ENCODE results near the gene PDE7B. TPM values are rescaled to one million over a fixed set of nuclear protein-coding genes. Genes with fewer than 3 reads are reported as not detected.

PDE7B gene
- total and polyA plus RNA-seq, 2 donors from 2014 or later: 4.6 to 15.4 TPM

- no peak overlapping the region for H3K27ac ChIP-seq (ENCODE audit: low read depth in 2 of 2, low read length in 2 of 2)
- no peak overlapping the region for H3K9ac ChIP-seq (ENCODE audit: low read length in 3 of 3)
- no peak overlapping the region for H3K4me3 ChIP-seq (ENCODE audit: low read length in 3 of 3)
- DNase-seq (no peak), FAIRE-seq (no peak)
- H3K27me3 ChIP-seq (ENCODE audit: control insufficient read depth, insufficient read depth, low read length): no peaks in the 10 kb centered on the region
- intact Hi-C loops (cut with DNase I): no loop called here
- H3K36me3 ChIP-seq (ENCODE audit: control insufficient read depth in 2 of 3, insufficient read depth in 3 of 3, low read length in 3 of 3): no peaks in the 10 kb centered on the region
- TF ChIP-seq CTCF (IDR thresholded peaks at IDR 0.05; ENCODE audit: borderline replicate concordance, extremely low read depth, insufficient read depth): no peak
- peaks cover 0 to 15% (median 6%) of the 10 kb centered on the region in 3 donors for H3K4me1 ChIP-seq (ENCODE audit: control insufficient read depth in 2 of 3, insufficient read depth in 2 of 3, low read depth in 1 of 3, low read length in 3 of 3)
- no peaks in the 10 kb centered on the region for H3K9me3 ChIP-seq (ENCODE audit: control insufficient read depth in 2 of 3, insufficient read depth in 1 of 3, low read length in 3 of 3)
These were observed 211.6 kb downstream of the PDE7B start for GRCh38 chr6:136063096-136063495.

- H3K4me1 ChIP-seq (ENCODE audit: control insufficient read depth in 2 of 3, insufficient read depth in 2 of 3, low read depth in 1 of 3, low read length in 3 of 3): peaks cover 0 to 16% (median 9%) of the 10 kb centered on the region in 3 donors
- no peak overlapping the region for H3K9ac ChIP-seq (ENCODE audit: low read length in 3 of 3)
- no peak overlapping the region for H3K4me3 ChIP-seq (ENCODE audit: low read length in 3 of 3)
- TF ChIP-seq CTCF (IDR thresholded peaks at IDR 0.05; ENCODE audit: borderline replicate concordance, extremely low read depth, insufficient read depth): no peak
- no peaks in the 10 kb centered on the region for H3K9me3 ChIP-seq (ENCODE audit: control insufficient read depth in 2 of 3, insufficient read depth in 1 of 3, low read length in 3 of 3)
- peak overlapping the region in 1 of 2 donors; percentile 3 for H3K27ac ChIP-seq (ENCODE audit: low read depth in 2 of 2, low read length in 2 of 2)
- DNase-seq (no peak), FAIRE-seq (no peak)
- intact Hi-C loops (cut with DNase I): no loop called here
- H3K36me3 ChIP-seq (ENCODE audit: control insufficient read depth in 2 of 3, insufficient read depth in 3 of 3, low read length in 3 of 3): no peaks in the 10 kb centered on the region
- H3K27me3 ChIP-seq (ENCODE audit: control insufficient read depth, insufficient read depth, low read length): no peaks in the 10 kb centered on the region
These were observed 214.5 kb downstream of the PDE7B start for GRCh38 chr6:136066005-136066404.

GRCh38 chr6:136067731-136068341 lies 216.3 kb downstream of the PDE7B start:
- H3K27me3 ChIP-seq (ENCODE audit: control insufficient read depth, insufficient read depth, low read length): no peaks in the 10 kb centered on the region
- TF ChIP-seq CTCF (IDR thresholded peaks at IDR 0.05; ENCODE audit: borderline replicate concordance, extremely low read depth, insufficient read depth): no peak
- H3K36me3 ChIP-seq (ENCODE audit: control insufficient read depth in 2 of 3, insufficient read depth in 3 of 3, low read length in 3 of 3): no peaks in the 10 kb centered on the region
- intact Hi-C loops (cut with DNase I): no loop called here
- peak overlapping the region in 2 of 3 donors; percentile 7 to 26 for H3K4me3 ChIP-seq (ENCODE audit: low read length in 3 of 3)
- DNase-seq (peak in 2 of 5 donors; percentile 33 to 55), FAIRE-seq (peak; percentile 49)
- H3K9me3 ChIP-seq (ENCODE audit: control insufficient read depth in 2 of 3, insufficient read depth in 1 of 3, low read length in 3 of 3): no peaks in the 10 kb centered on the region
- H3K4me1 ChIP-seq (ENCODE audit: control insufficient read depth in 2 of 3, insufficient read depth in 2 of 3, low read depth in 1 of 3, low read length in 3 of 3): peaks cover 0 to 16% (median 6%) of the 10 kb centered on the region in 3 donors
- H3K9ac ChIP-seq (ENCODE audit: low read length in 3 of 3): no peak overlapping the region
- H3K27ac ChIP-seq (ENCODE audit: low read depth in 2 of 2, low read length in 2 of 2): peak overlapping the region; percentile 78 to 87

All from kidney (tissue), 14 donors.